Testis (tissue), 2 donors: Measurements from ENCODE around the gene AGBL4.

Experiments
- POLR2A ChIP-seq: fragments of 450-650 bp; IDR thresholded peaks from one replicate; pipeline ENCODE4 v1.6.1; 2017; ENCODE audit warnings: antibody characterized with exemption, mild to moderate bottlenecking, moderate library complexity
- TF ChIP-seq, protein P1 (sequence below), 3 experiments: fragments of 450-650 bp in 2 of 3; fragments of 200-600 bp in 1 of 3; sonication (generic) in 1 of 3; IDR thresholded peaks; one replicate each; pipeline ENCODE4 v1.5.1; 2016 to 2019; ENCODE audit warnings: antibody characterized with exemption in 3 of 3, mild to moderate bottlenecking in 2 of 3, moderate library complexity in 1 of 3

DNA sequence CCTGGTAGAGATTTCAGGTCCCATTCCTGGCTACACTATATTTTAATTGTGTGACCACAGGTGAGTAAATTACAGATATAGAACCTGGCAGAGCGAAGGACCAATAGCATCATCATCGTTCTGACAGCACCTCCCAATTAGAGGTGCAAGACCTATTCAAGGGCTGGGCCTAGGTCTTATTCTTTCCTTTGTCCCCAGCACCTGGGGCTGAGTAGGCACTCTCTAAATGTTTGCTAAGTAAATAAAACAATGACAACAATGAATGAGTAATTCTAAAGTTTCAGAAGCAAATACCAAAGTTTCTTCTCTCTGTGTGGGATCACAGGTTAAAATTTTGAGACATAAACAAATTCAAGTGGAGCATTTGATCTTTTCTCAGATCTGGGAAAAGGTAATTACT lies 1279.7 kb downstream of the AGBL4 start:
- TF ChIP-seq, protein P1, sequence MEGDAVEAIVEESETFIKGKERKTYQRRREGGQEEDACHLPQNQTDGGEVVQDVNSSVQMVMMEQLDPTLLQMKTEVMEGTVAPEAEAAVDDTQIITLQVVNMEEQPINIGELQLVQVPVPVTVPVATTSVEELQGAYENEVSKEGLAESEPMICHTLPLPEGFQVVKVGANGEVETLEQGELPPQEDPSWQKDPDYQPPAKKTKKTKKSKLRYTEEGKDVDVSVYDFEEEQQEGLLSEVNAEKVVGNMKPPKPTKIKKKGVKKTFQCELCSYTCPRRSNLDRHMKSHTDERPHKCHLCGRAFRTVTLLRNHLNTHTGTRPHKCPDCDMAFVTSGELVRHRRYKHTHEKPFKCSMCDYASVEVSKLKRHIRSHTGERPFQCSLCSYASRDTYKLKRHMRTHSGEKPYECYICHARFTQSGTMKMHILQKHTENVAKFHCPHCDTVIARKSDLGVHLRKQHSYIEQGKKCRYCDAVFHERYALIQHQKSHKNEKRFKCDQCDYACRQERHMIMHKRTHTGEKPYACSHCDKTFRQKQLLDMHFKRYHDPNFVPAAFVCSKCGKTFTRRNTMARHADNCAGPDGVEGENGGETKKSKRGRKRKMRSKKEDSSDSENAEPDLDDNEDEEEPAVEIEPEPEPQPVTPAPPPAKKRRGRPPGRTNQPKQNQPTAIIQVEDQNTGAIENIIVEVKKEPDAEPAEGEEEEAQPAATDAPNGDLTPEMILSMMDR (IDR thresholded peaks at IDR 0.05) = no peak
- no peak for TF ChIP-seq POLR2A
